Stimulated activated CD8-positive, alpha-beta memory T cell treated with anti-CD3 and anti-CD28 coated beads, Interleukin-4, amount 100 ng/mL, for 48 hours (primary cell): Measurements from ENCODE around the gene AK5.
A peak's percentile ranks its signal among the peaks of the same experiment; 100 is the strongest.

Source experiments
- DNase-seq: peaks from one replicate; pipeline ENCODE4 v3.0.0-alpha.2; 2020

Gene AK5

GRCh38 chr1:77281491-77282186, at the start of gene AK5:
Gene AK5 (plus strand): TSS chr1:77282019. CDS start chr1:77282314, 295 bp downstream.
- DNase-seq = peak; percentile 61

DNA sequence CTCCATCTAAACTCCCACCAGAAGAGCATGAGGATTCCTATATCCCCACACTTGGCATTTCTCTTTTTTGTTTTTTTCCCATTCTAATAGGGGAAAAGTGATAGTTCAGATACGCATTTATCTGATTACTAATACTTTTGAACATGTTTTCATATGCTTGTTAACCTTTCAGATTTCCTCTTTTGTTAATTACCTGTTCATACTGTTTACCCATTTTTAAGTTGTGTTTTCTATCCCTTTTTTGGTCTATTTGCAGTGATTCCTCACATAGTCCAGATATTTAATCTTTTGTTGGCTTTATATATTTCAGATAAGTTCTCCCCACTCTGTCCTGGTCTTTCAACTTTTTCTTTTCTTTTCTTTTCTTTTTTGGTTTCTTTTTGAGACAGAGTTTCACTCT, 49.0 kb upstream of the AK5 start:
- DNase-seq = no peak

- DNase-seq = no peak
Observed at GRCh38 chr1:77234096-77234495, 47.7 kb upstream of the AK5 start.

GRCh38 chr1:77234943-77235342, 46.9 kb upstream of the AK5 start:
- DNase-seq = no peak

GRCh38 chr1:77238462-77238861, 43.4 kb upstream of the AK5 start:
- DNase-seq = no peak

DNA sequence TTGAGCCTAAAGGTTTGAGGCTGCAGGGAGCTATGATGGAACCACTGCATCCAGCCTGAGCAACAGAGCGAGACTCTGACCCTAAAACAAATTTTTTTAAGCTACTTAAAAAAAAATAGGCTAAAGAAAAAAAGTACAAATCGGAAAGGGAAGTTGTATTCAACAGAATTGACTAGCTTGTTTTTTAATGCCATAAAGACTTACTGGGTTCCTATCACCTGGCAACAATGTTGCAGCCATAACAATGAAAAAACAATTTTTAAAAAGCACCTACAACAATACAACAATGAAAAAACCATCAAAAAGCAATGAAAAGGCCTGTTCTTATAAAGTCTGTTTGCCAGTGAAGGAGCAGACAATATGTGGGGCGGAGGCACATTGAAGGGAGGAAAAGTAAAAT, 42.5 kb upstream of the AK5 start:
- DNase-seq = no peak

- DNase-seq = no peak
Observed at GRCh38 chr1:77245830-77246229, 36.0 kb upstream of the AK5 start.

DNA sequence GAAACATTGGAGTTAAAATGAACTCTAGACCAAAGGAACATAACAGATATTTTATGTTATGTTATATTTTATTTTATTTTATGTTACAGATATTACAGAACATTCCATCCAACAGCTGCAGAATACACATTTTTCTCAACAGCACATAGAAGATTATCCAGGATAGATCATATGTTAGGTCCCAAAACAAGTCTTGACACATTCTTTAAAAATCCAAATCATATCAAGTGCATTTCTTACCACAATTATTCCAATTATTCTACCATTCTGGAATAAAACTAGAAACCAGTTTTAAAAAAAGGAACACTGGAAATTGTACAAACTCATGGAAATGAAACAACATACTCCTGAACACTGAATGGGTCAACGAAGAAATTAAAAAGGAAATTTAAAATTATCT, 31.7 kb upstream of the AK5 start:
- DNase-seq = no peak

- DNase-seq = no peak
Observed at GRCh38 chr1:77253211-77253610, 28.6 kb upstream of the AK5 start.

GRCh38 chr1:77263708-77264107, 18.1 kb upstream of the AK5 start:
- no peak for DNase-seq

DNA sequence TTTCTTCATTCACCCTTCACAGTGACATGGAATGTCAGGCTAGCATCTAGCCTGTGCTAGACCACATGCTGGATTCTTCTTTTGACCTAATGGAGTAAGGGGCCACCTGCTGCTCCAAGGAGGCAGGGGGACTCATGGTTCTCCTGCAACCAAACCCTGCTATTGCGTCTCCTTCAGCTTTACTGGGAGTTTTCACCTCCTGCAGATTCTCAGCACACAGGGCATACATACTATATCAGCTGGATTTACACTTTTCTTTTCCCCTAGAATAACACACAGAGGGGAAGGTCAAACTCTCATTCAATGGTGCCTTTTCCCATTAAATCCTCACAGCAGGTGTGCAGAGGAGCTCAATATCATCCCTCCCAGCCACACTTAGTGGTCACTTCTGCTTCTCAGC, 16.6 kb upstream of the AK5 start:
- DNase-seq = no peak

GRCh38 chr1:77267035-77267434, 14.8 kb upstream of the AK5 start:
- DNase-seq = no peak

GRCh38 chr1:77271852-77272580, 9.8 kb upstream of the AK5 start:
- no peak for DNase-seq

DNA sequence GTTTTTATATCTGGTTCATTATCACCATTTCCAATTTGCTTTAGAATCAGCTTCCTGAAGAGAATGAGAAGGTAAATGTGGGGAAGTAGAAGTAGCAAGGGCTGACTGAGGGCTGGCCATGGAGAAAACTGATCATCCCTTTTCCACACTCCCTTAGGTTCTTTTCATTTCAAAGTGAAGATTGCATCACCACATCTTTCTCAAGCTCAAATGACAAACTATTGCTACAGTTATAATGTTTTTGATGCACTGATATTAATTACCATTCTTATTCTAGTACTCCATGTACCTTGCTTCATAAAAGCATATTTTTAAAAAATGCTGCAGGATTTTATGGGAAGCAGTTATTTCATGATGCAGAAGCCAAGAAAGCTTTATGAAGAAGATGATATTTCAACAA, 7.9 kb upstream of the AK5 start:
- DNase-seq = no peak

- no peak for DNase-seq
Observed at GRCh38 chr1:77275194-77275593, 6.6 kb upstream of the AK5 start.

DNA sequence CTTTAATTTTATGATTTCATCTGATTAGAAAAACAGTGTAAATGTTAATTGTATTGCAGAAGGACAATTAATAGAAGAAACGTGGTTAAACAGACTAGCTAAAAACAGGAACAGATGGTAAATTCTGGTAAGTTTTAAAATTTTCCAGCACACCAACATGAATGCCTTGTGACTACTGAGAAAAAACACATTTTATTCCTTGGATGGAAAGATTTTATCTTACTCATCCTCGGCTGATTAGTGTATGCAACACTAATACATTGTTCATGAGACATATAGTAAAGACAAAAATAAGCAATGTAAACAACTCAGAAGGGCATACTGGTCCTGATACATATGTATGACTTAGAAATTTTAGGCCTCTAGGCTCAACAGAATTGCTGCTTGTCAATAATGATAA, 4.9 kb upstream of the AK5 start:
- DNase-seq = no peak

- DNase-seq = no peak
Observed at GRCh38 chr1:77279929-77280328, 1.9 kb upstream of the AK5 start.

GRCh38 chr1:77280962-77281361, 857 bp upstream of the AK5 start:
- no peak for DNase-seq

GRCh38 chr1:77282187-77282865, 507 bp downstream of the AK5 start:
- peak; percentile 49 for DNase-seq

DNA sequence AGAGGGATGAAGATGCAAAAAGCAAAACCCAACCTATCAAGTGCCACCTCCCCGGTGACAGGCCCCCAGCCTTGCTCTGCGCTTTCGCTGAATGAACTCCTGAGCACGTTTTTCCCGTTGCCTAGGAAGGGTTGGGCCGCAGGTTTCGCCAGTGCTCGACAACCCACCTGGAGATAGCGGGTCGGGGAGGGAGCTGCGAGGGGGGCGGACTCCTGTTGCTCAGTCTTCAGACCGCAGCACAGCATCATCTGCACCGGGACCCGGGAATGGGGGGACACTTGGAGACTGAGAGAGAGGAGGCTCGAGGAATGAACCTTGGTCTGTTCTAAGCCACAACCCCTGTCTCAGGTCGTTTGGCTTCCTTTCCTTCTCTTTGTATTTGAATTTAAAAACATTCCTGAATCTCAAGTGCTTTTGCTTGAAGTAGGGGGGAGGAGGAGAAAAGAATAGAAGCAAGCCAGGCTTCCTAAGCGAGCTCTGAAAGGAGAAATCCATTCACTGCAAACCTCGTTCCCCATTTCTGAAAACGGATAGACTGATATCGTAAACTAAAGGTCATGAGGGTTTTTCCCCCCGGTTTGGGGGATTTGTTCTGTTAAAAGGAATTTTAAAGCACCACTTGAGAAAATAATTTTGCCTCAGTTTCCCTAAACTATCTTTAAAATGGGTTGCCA, 1.2 kb downstream of the AK5 start:
- peak; percentile 33 for DNase-seq

GRCh38 chr1:77283701-77284425, 2.0 kb downstream of the AK5 start:
- DNase-seq = no peak

GRCh38 chr1:77287535-77287934, 5.7 kb downstream of the AK5 start:
- no peak for DNase-seq

GRCh38 chr1:77288275-77288674, 6.5 kb downstream of the AK5 start:
- no peak for DNase-seq
